GM10248 (cell line): ENCODE data around the gene SIGLECL1.

Source experiments
- CTCF ChIA-PET: fragments of 300-600 bp; sonication (Branson Sonifier 250); formaldehyde crosslinking; extraction: SDS; loops from one replicate; lab custom pipeline; 2021; ENCODE audit warnings: antibody characterized with exemption; lab: Yijun Ruan, JAX
- POLR2A ChIA-PET: fragments of 350-650 bp; sonication (Branson Sonifier 250); formaldehyde crosslinking; extraction: SDS; loops from one replicate; lab custom pipeline; 2020; ENCODE audit warnings: antibody characterized with exemption; lab: Yijun Ruan, JAX
- DNase-seq: peaks from one replicate; pipeline ENCODE4 v3.0.0; 2012; ENCODE audit errors: extremely low spot score
- TF ChIP-seq, protein P1 (sequence below): IDR thresholded peaks from 2 replicates; pipeline ENCODE4 v1.5.1; 2012; ENCODE audit warnings: mild to moderate bottlenecking, low read depth; ENCODE audit errors: extremely low read depth, missing control alignments, control extremely low read depth

Gene SIGLECL1

GRCh38 chr19:51274049-51274770, 23.3 kb downstream of the SIGLECL1 start:
- DNase-seq: no peak
- POLR2A ChIA-PET: no interaction called here
- CTCF ChIA-PET: interaction anchor here (1.5 kb wide), 1 partner anchor 116 kb away, joined by 4 read pairs; no protein-coding TSS in a partner anchor

DNA sequence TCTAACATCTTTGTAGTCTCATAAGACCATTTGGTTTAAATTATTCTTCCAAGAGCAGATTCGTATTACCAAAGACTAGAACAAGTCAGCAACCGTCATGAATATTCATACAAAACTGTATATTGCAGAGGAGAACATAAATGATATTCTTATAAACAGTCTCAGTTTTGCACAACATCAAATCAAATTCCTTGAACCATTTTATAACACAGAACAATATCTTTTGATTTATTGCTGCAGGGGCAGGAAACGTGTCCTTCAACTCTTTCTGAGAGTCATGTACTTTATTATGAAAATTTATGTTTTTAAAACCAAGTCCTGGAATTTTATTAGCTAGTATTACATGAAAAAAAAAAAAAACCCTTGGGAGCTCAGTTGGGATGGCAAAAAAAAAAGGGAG, 26.2 kb downstream of the SIGLECL1 start:
- ChIA-PET POLR2A (no interaction called here), CTCF (no interaction called here)
- DNase-seq: no peak
- TF ChIP-seq, protein P1, sequence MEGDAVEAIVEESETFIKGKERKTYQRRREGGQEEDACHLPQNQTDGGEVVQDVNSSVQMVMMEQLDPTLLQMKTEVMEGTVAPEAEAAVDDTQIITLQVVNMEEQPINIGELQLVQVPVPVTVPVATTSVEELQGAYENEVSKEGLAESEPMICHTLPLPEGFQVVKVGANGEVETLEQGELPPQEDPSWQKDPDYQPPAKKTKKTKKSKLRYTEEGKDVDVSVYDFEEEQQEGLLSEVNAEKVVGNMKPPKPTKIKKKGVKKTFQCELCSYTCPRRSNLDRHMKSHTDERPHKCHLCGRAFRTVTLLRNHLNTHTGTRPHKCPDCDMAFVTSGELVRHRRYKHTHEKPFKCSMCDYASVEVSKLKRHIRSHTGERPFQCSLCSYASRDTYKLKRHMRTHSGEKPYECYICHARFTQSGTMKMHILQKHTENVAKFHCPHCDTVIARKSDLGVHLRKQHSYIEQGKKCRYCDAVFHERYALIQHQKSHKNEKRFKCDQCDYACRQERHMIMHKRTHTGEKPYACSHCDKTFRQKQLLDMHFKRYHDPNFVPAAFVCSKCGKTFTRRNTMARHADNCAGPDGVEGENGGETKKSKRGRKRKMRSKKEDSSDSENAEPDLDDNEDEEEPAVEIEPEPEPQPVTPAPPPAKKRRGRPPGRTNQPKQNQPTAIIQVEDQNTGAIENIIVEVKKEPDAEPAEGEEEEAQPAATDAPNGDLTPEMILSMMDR: no peak

More at GRCh38 chr19:51274049-51274770, 23.3 kb downstream of the SIGLECL1 start:
- TF ChIP-seq, protein P1: no peak

- DNase-seq: no peak
- POLR2A ChIA-PET: no interaction called here
- CTCF ChIA-PET: interaction anchor here (1.1 to 1.9 kb wide), 4 partner anchors 9 to 23 kb away, joined by 3 to 7 read pairs (median 4); no protein-coding TSS in a partner anchor
- TF ChIP-seq, protein P1: no peak
Observed at GRCh38 chr19:51282335-51282734, 31.5 kb downstream of the SIGLECL1 start.

DNA sequence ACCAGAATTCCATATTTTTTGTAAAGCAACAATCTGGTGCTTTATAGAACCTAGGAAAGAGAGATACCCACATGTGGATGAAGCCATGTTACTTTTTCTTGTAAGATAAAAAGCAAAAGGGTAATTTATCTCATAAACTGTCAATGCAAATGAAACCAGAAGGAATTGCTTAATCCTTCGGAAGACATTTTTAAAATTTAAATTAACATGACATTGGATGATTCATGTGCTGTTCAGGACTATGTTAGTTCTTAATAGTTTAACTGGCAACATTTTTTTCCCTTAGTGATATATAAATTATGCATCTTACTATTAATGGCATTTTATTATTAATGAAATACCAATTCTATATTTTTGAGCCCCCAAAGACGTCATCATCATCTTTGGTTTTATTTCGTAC, 34.8 kb downstream of the SIGLECL1 start:
- CTCF ChIA-PET: no interaction called here
- TF ChIP-seq, protein P1: no peak
- POLR2A ChIA-PET: no interaction called here
- DNase-seq: no peak

GRCh38 chr19:51289635-51290034, 38.8 kb downstream of the SIGLECL1 start:
- no peak for DNase-seq
- TF ChIP-seq, protein P1: no peak
- ChIA-PET POLR2A (no interaction called here), CTCF (no interaction called here)

- CTCF ChIA-PET: no interaction called here
- TF ChIP-seq, protein P1: no peak
- DNase-seq: no peak
- POLR2A ChIA-PET: no interaction called here
Observed at GRCh38 chr19:51292971-51293370, 42.1 kb downstream of the SIGLECL1 start.
